GM23338 (cell line): ENCODE data around the gene SLC2A9. TPM values are rescaled to one million over a fixed set of nuclear protein-coding genes. Genes with fewer than 3 reads are reported as not detected.

Experiments used
- ATAC-seq: fragments of 200-7000 bp; cut with Tn5 transposase; 3 replicates; pipeline ENCODE4 v1.9.1; 2020
- DNase-seq: peaks from one replicate; pipeline ENCODE4 v3.0.0-alpha.2; 2015; ENCODE audit warnings: low spot score
- H2AFZ ChIP-seq: fragments of 200-600 bp; sonication (generic); 2 replicates; pipeline ENCODE4 v1.8.0; 2016; ENCODE audit warnings: antibody characterized with exemption, mild to moderate bottlenecking, moderate library complexity
- H3F3A ChIP-seq: fragments of 200-600 bp; sonication (generic); replicated peaks from 2 replicates; pipeline ENCODE4 v1.8.0; 2017; ENCODE audit warnings: antibody characterized with exemption, mixed run types, low read depth
- H3K27ac ChIP-seq: fragments of 200-600 bp; sonication (generic); 2 replicates; pipeline ENCODE4 v1.6.1; 2016; ENCODE audit warnings: low read depth
- H3K27me3 ChIP-seq: fragments of 200-600 bp; sonication (generic); 2 replicates; pipeline ENCODE4 v1.8.0; 2016; ENCODE audit warnings: mild to moderate bottlenecking, mixed run types, moderate library complexity; ENCODE audit not compliant: insufficient read depth
- H3K36me3 ChIP-seq: fragments of 200-600 bp; sonication (generic); 2 replicates; pipeline ENCODE4 v1.8.0; 2016; ENCODE audit warnings: mild to moderate bottlenecking; ENCODE audit not compliant: insufficient read depth
- H3K4me1 ChIP-seq: fragments of 200-600 bp; sonication (generic); 2 replicates; pipeline ENCODE4 v1.8.0; 2016; ENCODE audit warnings: mild to moderate bottlenecking, moderate library complexity; ENCODE audit not compliant: insufficient read depth
- H3K4me2 ChIP-seq: fragments of 200-600 bp; sonication (generic); 2 replicates; pipeline ENCODE4 v1.7.1; 2017; ENCODE audit warnings: mixed run types
- H3K4me3 ChIP-seq: fragments of 200-600 bp; sonication (generic); 2 replicates; pipeline ENCODE4 v1.6.1; 2016; ENCODE audit warnings: mixed run types
- H3K79me2 ChIP-seq: fragments of 200-600 bp; sonication (generic); replicated peaks from 2 replicates; pipeline ENCODE4 v1.8.0; 2017; ENCODE audit warnings: mild to moderate bottlenecking; ENCODE audit not compliant: insufficient read depth
- H3K9me2 ChIP-seq: fragments of 200-600 bp; sonication (generic); 2 replicates; pipeline ENCODE4 v1.8.0; 2017; ENCODE audit not compliant: insufficient read depth
- H4K20me1 ChIP-seq: fragments of 200-600 bp; sonication (generic); replicated peaks from 2 replicates; pipeline ENCODE4 v1.8.0; 2017; ENCODE audit warnings: mild to moderate bottlenecking; ENCODE audit not compliant: insufficient read depth
- H3K27ac Mint-ChIP-seq: 2 replicates; pipeline ENCODE4 v1.8.0; 2020; ENCODE audit warnings: inconsistent platforms, mild to moderate bottlenecking, moderate library complexity, mixed read lengths
- H3K27me3 Mint-ChIP-seq: 3 replicates; pipeline ENCODE4 v1.8.0; 2022; ENCODE audit warnings: low read depth, mild to moderate bottlenecking, moderate library complexity, mixed read lengths, inconsistent platforms; ENCODE audit not compliant: insufficient read depth, poor library complexity
- H3K36me3 Mint-ChIP-seq: 3 replicates; pipeline ENCODE4 v1.8.0; 2021; ENCODE audit warnings: low read depth, mild to moderate bottlenecking, inconsistent platforms, moderate library complexity, mixed read lengths
- H3K4me1 Mint-ChIP-seq: 3 replicates; pipeline ENCODE4 v1.8.0; 2020; ENCODE audit warnings: mild to moderate bottlenecking, inconsistent platforms, mixed read lengths
- H3K4me3 Mint-ChIP-seq: 3 replicates; pipeline ENCODE4 v1.8.0; 2021; ENCODE audit warnings: moderate library complexity, mild to moderate bottlenecking, inconsistent platforms, mixed read lengths
- H3K9me3 Mint-ChIP-seq: 3 replicates; pipeline ENCODE4 v1.8.0; 2020; ENCODE audit warnings: moderate library complexity, mild to moderate bottlenecking, inconsistent platforms, mixed read lengths
- EZH2phosphoT487 ChIP-seq: fragments of 200-600 bp; sonication (generic); IDR thresholded peaks from one replicate; pipeline ENCODE4 v1.8.1; 2018; ENCODE audit warnings: antibody characterized with exemption; ENCODE audit not compliant: unreplicated experiment
- ZNF114 ChIP-seq: fragments of 250-450 bp; sonication (Bioruptor Pico); IDR thresholded peaks from 2 replicates; pipeline ENCODE4 v1.5.0; 2020; ENCODE audit warnings: mild to moderate bottlenecking, moderate library complexity
- polyA plus RNA-seq: library from polyadenylated mRNA; unstranded; fragments of >200 nt; fragmentation: Nextera tagmentation; extraction: Ambion mirVana; gene quantifications from 2 replicates; pipeline ENCODE4 v1.2.1, GENCODE V29; 2016
- total RNA-seq: library from RNA; depleted of rRNA; stranded (reverse); fragments of >200 nt; shearing (Covaris generic); gene quantifications from 2 replicates; pipeline ENCODE4 v1.2.3, GENCODE V29; 2014
- TF ChIP-seq, protein P1 (sequence below): IDR thresholded peaks from one replicate; pipeline ENCODE4 v1.6.1; 2018; ENCODE audit warnings: antibody characterized with exemption; ENCODE audit not compliant: unreplicated experiment
- TF ChIP-seq, protein P2 (sequence below): IDR thresholded peaks from 2 replicates; pipeline ENCODE4 v1.6.1; 2016; ENCODE audit warnings: antibody characterized with exemption
- TF ChIP-seq, protein P3 (sequence below), 2 experiments: fragments of 200-600 bp in 1 of 2; sonication (generic) in 1 of 2; conservative IDR thresholded peaks; 2 replicates each; pipeline versions ENCODE4 v1.5.1 to v1.6.1; 2016 to 2017; ENCODE audit warnings: antibody characterized with exemption in 2 of 2, low read depth in 2 of 2, mild to moderate bottlenecking in 2 of 2, moderate library complexity in 1 of 2
- TF ChIP-seq, protein P4 (sequence below): fragments of 250-450 bp; sonication (Bioruptor Pico); IDR thresholded peaks from 2 replicates; pipeline ENCODE4 v1.5.0; 2020; ENCODE audit warnings: mild to moderate bottlenecking, moderate library complexity

Gene SLC2A9
- total and polyA plus RNA-seq, 2 experiments from 2014 or later: 0.21 to 0.40 TPM

DNA sequence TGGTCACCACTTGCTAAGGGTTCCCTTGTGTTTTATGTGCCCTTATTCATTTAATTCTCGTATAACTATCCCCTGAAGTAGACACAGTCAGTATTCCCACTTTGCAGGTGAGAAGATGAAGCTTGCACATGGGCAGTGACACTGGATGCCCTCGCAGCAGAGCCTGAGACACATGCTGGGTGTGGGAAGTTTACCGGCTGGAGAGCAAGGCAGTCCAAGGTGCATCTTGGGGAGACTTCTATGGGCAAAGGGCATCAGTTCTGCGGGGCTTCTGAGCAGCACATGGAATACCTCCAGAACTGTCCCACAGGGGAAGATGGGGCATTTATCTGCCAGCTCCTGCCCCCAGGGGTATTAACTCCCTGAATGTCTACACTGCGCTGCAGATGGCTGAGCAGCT, 92.2 kb downstream of the SLC2A9 start:
- no peak for ATAC-seq
- no peaks in the 10 kb centered on the region; the same call in 2 of the 3 replicates for H3K36me3 Mint-ChIP-seq
- H3K27me3 ChIP-seq: no peaks in the 10 kb centered on the region
- no peaks in the 10 kb centered on the region for H3F3A ChIP-seq
- no peak overlapping the region for H3K4me2 ChIP-seq
- TF ChIP-seq, protein P1, sequence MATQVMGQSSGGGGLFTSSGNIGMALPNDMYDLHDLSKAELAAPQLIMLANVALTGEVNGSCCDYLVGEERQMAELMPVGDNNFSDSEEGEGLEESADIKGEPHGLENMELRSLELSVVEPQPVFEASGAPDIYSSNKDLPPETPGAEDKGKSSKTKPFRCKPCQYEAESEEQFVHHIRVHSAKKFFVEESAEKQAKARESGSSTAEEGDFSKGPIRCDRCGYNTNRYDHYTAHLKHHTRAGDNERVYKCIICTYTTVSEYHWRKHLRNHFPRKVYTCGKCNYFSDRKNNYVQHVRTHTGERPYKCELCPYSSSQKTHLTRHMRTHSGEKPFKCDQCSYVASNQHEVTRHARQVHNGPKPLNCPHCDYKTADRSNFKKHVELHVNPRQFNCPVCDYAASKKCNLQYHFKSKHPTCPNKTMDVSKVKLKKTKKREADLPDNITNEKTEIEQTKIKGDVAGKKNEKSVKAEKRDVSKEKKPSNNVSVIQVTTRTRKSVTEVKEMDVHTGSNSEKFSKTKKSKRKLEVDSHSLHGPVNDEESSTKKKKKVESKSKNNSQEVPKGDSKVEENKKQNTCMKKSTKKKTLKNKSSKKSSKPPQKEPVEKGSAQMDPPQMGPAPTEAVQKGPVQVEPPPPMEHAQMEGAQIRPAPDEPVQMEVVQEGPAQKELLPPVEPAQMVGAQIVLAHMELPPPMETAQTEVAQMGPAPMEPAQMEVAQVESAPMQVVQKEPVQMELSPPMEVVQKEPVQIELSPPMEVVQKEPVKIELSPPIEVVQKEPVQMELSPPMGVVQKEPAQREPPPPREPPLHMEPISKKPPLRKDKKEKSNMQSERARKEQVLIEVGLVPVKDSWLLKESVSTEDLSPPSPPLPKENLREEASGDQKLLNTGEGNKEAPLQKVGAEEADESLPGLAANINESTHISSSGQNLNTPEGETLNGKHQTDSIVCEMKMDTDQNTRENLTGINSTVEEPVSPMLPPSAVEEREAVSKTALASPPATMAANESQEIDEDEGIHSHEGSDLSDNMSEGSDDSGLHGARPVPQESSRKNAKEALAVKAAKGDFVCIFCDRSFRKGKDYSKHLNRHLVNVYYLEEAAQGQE: no peak
- TF ChIP-seq EZH2phosphoT487: no peak
- TF ChIP-seq, protein P2, sequence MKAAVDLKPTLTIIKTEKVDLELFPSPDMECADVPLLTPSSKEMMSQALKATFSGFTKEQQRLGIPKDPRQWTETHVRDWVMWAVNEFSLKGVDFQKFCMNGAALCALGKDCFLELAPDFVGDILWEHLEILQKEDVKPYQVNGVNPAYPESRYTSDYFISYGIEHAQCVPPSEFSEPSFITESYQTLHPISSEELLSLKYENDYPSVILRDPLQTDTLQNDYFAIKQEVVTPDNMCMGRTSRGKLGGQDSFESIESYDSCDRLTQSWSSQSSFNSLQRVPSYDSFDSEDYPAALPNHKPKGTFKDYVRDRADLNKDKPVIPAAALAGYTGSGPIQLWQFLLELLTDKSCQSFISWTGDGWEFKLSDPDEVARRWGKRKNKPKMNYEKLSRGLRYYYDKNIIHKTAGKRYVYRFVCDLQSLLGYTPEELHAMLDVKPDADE: no peak
- no peak for TF ChIP-seq ZNF114 (CRISPR knock-in tag)
- TF ChIP-seq, protein P3, sequence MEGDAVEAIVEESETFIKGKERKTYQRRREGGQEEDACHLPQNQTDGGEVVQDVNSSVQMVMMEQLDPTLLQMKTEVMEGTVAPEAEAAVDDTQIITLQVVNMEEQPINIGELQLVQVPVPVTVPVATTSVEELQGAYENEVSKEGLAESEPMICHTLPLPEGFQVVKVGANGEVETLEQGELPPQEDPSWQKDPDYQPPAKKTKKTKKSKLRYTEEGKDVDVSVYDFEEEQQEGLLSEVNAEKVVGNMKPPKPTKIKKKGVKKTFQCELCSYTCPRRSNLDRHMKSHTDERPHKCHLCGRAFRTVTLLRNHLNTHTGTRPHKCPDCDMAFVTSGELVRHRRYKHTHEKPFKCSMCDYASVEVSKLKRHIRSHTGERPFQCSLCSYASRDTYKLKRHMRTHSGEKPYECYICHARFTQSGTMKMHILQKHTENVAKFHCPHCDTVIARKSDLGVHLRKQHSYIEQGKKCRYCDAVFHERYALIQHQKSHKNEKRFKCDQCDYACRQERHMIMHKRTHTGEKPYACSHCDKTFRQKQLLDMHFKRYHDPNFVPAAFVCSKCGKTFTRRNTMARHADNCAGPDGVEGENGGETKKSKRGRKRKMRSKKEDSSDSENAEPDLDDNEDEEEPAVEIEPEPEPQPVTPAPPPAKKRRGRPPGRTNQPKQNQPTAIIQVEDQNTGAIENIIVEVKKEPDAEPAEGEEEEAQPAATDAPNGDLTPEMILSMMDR (conservative IDR thresholded peaks at IDR 0.05; ENCODE audit: low read depth in 2 of 2): no peak
- TF ChIP-seq, protein P4, sequence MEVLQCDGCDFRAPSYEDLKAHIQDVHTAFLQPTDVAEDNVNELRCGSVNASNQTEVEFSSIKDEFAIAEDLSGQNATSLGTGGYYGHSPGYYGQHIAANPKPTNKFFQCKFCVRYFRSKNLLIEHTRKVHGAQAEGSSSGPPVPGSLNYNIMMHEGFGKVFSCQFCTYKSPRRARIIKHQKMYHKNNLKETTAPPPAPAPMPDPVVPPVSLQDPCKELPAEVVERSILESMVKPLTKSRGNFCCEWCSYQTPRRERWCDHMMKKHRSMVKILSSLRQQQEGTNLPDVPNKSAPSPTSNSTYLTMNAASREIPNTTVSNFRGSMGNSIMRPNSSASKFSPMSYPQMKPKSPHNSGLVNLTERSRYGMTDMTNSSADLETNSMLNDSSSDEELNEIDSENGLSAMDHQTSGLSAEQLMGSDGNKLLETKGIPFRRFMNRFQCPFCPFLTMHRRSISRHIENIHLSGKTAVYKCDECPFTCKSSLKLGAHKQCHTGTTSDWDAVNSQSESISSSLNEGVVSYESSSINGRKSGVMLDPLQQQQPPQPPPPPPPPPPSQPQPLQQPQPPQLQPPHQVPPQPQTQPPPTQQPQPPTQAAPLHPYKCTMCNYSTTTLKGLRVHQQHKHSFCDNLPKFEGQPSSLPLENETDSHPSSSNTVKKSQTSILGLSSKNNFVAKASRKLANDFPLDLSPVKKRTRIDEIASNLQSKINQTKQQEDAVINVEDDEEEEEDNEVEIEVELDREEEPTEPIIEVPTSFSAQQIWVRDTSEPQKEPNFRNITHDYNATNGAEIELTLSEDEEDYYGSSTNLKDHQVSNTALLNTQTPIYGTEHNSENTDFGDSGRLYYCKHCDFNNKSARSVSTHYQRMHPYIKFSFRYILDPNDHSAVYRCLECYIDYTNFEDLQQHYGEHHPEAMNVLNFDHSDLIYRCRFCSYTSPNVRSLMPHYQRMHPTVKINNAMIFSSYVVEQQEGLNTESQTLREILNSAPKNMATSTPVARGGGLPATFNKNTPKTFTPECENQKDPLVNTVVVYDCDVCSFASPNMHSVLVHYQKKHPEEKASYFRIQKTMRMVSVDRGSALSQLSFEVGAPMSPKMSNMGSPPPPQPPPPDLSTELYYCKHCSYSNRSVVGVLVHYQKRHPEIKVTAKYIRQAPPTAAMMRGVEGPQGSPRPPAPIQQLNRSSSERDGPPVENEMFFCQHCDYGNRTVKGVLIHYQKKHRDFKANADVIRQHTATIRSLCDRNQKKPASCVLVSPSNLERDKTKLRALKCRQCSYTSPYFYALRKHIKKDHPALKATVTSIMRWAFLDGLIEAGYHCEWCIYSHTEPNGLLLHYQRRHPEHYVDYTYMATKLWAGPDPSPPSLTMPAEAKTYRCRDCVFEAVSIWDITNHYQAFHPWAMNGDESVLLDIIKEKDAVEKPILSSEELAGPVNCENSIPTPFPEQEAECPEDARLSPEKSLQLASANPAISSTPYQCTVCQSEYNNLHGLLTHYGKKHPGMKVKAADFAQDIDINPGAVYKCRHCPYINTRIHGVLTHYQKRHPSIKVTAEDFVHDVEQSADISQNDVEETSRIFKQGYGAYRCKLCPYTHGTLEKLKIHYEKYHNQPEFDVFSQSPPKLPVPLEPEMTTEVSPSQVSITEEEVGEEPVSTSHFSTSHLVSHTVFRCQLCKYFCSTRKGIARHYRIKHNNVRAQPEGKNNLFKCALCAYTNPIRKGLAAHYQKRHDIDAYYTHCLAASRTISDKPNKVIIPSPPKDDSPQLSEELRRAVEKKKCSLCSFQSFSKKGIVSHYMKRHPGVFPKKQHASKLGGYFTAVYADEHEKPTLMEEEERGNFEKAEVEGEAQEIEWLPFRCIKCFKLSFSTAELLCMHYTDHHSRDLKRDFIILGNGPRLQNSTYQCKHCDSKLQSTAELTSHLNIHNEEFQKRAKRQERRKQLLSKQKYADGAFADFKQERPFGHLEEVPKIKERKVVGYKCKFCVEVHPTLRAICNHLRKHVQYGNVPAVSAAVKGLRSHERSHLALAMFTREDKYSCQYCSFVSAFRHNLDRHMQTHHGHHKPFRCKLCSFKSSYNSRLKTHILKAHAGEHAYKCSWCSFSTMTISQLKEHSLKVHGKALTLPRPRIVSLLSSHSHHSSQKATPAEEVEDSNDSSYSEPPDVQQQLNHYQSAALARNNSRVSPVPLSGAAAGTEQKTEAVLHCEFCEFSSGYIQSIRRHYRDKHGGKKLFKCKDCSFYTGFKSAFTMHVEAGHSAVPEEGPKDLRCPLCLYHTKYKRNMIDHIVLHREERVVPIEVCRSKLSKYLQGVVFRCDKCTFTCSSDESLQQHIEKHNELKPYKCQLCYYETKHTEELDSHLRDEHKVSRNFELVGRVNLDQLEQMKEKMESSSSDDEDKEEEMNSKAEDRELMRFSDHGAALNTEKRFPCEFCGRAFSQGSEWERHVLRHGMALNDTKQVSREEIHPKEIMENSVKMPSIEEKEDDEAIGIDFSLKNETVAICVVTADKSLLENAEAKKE: no peak
- H3K9me2 ChIP-seq: no peaks in the 10 kb centered on the region; the same call in 1 of the 2 replicates
- no peak overlapping the region for H3K27ac ChIP-seq
- peaks cover 4% of the 10 kb centered on the region for H3K27me3 Mint-ChIP-seq
- no peak overlapping the region for H3K4me3 Mint-ChIP-seq
- H3K36me3 ChIP-seq: no peaks in the 10 kb centered on the region
- H2AFZ ChIP-seq: no peak overlapping the region
- H3K9me3 Mint-ChIP-seq: no peaks in the 10 kb centered on the region
- DNase-seq: no peak
- no peaks in the 10 kb centered on the region for H4K20me1 ChIP-seq
- H3K79me2 ChIP-seq: no peaks in the 10 kb centered on the region
- H3K27ac Mint-ChIP-seq: no peak overlapping the region
- H3K4me1 ChIP-seq: no peaks in the 10 kb centered on the region
- H3K4me3 ChIP-seq: no peak overlapping the region
- peaks cover 18% of the 10 kb centered on the region for H3K4me1 Mint-ChIP-seq
